Suprapubic skin (tissue), 4 donors: ENCODE data around the gene MIB2. TPM values are rescaled to one million over a fixed set of nuclear protein-coding genes. Genes with fewer than 3 reads are reported as not detected.
"Not testable (repeated sequence)": the region's sequence is repeated elsewhere in the genome, so short reads cannot be mapped to it uniquely, and the experiment has no call there.

ENCODE experiments used
- DNase-seq, 2 donors: peaks; one replicate each; pipeline ENCODE4 v3.0.0-alpha.2; 2019; ENCODE audit warnings: low spot score in 2 of 2
- H3K27ac ChIP-seq: fragments of 200-600 bp; sonication (generic); one replicate; pipeline ENCODE4 v1.5.1; 2019
- H3K27me3 ChIP-seq: fragments of 200-600 bp; sonication (generic); one replicate; pipeline ENCODE4 v1.5.1; 2019
- H3K36me3 ChIP-seq: fragments of 200-600 bp; sonication (generic); one replicate; pipeline ENCODE4 v1.5.1; 2019
- H3K4me1 ChIP-seq: fragments of 200-600 bp; sonication (generic); one replicate; pipeline ENCODE4 v1.5.1; 2019
- H3K4me3 ChIP-seq: fragments of 200-600 bp; sonication (generic); one replicate; pipeline ENCODE4 v1.5.1; 2019; ENCODE audit warnings: mild to moderate bottlenecking
- H3K9me3 ChIP-seq: fragments of 200-600 bp; sonication (generic); one replicate; pipeline ENCODE4 v1.5.1; 2019
- CTCF ChIP-seq, 2 donors: fragments of 200-600 bp in 1 of 2; fragments of 450-650 bp in 1 of 2; sonication (generic) in 1 of 2; IDR thresholded peaks; one replicate each; pipeline ENCODE4 v1.5.1; 2016 to 2019; ENCODE audit warnings: antibody characterized with exemption in 2 of 2, mild to moderate bottlenecking in 1 of 2, moderate library complexity in 1 of 2
- EP300 ChIP-seq: sonication (generic); formaldehyde crosslinking; IDR thresholded peaks from one replicate; pipeline ENCODE4 v1.6.1; 2017; ENCODE audit warnings: antibody characterized with exemption
- POLR2A ChIP-seq, 2 donors: fragments of 450-650 bp; IDR thresholded peaks; one replicate each; pipeline ENCODE4 v1.6.1; 2017; ENCODE audit warnings: antibody characterized with exemption in 2 of 2, mild to moderate bottlenecking in 2 of 2, moderate library complexity in 2 of 2
- POLR2AphosphoS5 ChIP-seq, 3 donors: sonication (generic); formaldehyde crosslinking; IDR thresholded peaks; one replicate each; pipeline ENCODE4 v1.6.1; 2017; ENCODE audit warnings: antibody characterized with exemption in 3 of 3
- WGBS: methylation state at CpG from one replicate; pipeline ENCODE4 v1.1.5; 2018; 5-methylcytosine and 5-hydroxymethylcytosine counted together
- total RNA-seq, 4 donors: library from RNA; depleted of rRNA; stranded (reverse); fragments of >200 nt; gene quantifications; one replicate each; pipeline ENCODE4 v1.1.0, GENCODE V29; 2016

The MIB2 gene
- total RNA-seq, 4 donors from 2014 or later: 131 to 212 (median 154) TPM

- peaks cover 4% of the 10 kb centered on the region for H3K36me3 ChIP-seq
These were observed 15.9 kb downstream of the MIB2 start for GRCh38 chr1:1630965-1631781.

GRCh38 chr1:1631782-1632420, 16.6 kb downstream of the MIB2 start, which contains the start of gene MMP23B:
Gene MMP23B (plus strand): TSS chr1:1632173. CDS start chr1:1632219, 46 bp downstream.
- 0% methylated on average over 2 of the region's 48 CpGs for WGBS
- peak within 1 kb of the TSS; percentile 33 for H3K4me3 ChIP-seq
- H3K4me1 ChIP-seq: peaks cover 51% of the 10 kb centered on the region

More at GRCh38 chr1:1630965-1631781, 15.9 kb downstream of the MIB2 start:
- TF ChIP-seq CTCF (IDR thresholded peaks at IDR 0.05) (no peak), POLR2AphosphoS5 (IDR thresholded peaks at IDR 0.05) (no peak), POLR2A (IDR thresholded peaks at IDR 0.05) (no peak), EP300 (no peak)
- H3K4me3 ChIP-seq: peak overlapping the region; percentile 33
- peak in 1 of 2 donors; percentile 83 for DNase-seq
- peak overlapping the region; percentile 57 for H3K27ac ChIP-seq
- H3K27me3 ChIP-seq: peaks cover 30% of the 10 kb centered on the region
- 7% methylated on average over 25 of the region's 79 CpGs for WGBS
- H3K9me3 ChIP-seq: no peaks in the 10 kb centered on the region
- peaks cover 58% of the 10 kb centered on the region for H3K4me1 ChIP-seq

DNA sequence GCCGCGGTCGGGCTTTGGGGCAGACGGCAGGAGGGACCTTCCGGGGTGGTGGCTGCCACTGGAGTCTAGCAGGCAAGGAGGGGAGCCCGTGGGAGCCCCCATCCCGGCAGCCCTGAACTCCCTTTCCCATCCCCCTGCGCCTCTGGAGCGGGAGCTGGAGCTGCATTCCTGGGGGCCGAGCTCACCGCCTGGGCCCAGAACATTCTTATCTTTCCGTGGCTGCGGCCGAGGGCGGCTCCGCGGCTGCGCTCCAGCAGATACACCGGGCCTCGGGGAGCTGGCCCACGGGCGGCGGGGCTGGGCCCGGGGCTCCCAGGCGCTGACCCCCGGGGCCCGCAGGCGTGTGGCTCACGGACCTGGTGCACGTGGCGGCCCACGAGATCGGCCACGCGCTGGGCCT, 18.1 kb downstream of the MIB2 start:
- no CpG with 5 or more reads among the region's 35 CpGs for WGBS
- H3K27ac ChIP-seq, DNase-seq, H3K4me3 ChIP-seq, H3K9me3 ChIP-seq: not testable (repeated sequence)
- H3K4me1 ChIP-seq: peaks cover 39% of the 10 kb centered on the region
- H3K36me3 ChIP-seq: peaks cover 18% of the 10 kb centered on the region
- H3K27me3 ChIP-seq: peaks cover 30% of the 10 kb centered on the region

More at GRCh38 chr1:1631782-1632420, 16.6 kb downstream of the MIB2 start, which contains the start of gene MMP23B:
- Histone ChIP-seq H3K27me3 (peaks cover 30% of the 10 kb centered on the region), H3K27ac (peak within 1 kb of the TSS; percentile 57), H3K9me3 (no peaks in the 10 kb centered on the region), H3K36me3 (peaks cover 11% of the 10 kb centered on the region)
- no peak for TF ChIP-seq EP300
- no peak for TF ChIP-seq CTCF (IDR thresholded peaks at IDR 0.05)
- TF ChIP-seq POLR2A (IDR thresholded peaks at IDR 0.05): no peak
- TF ChIP-seq POLR2AphosphoS5 (IDR thresholded peaks at IDR 0.05): no peak
- peak in 1 of 2 donors; percentile 73 for DNase-seq

GRCh38 chr1:1634613-1635012, 19.3 kb downstream of the MIB2 start:
- H3K4me3 ChIP-seq, H3K9me3 ChIP-seq, H3K27ac ChIP-seq: not testable (repeated sequence)
- Histone ChIP-seq H3K36me3 (peaks cover 25% of the 10 kb centered on the region), H3K27me3 (peaks cover 26% of the 10 kb centered on the region), H3K4me1 (peaks cover 27% of the 10 kb centered on the region)
- DNase-seq: peak in 1 of 2 donors; percentile 74
- 98% methylated on average over 9 of the region's 13 CpGs for WGBS

GRCh38 chr1:1636621-1637478, 21.6 kb downstream of the MIB2 start:
- H3K4me3 ChIP-seq, H3K4me1 ChIP-seq, H3K27ac ChIP-seq, H3K9me3 ChIP-seq, H3K27me3 ChIP-seq: not testable (repeated sequence)
- H3K36me3 ChIP-seq: peaks cover 38% of the 10 kb centered on the region
- WGBS: 92% methylated on average over 32 of the region's 37 CpGs
- DNase-seq: peak in 1 of 2 donors; percentile 57

GRCh38 chr1:1637479-1637875, 22.2 kb downstream of the MIB2 start:
- not testable (repeated sequence) for H3K9me3 ChIP-seq, H3K27me3 ChIP-seq, H3K4me3 ChIP-seq, H3K4me1 ChIP-seq, H3K27ac ChIP-seq
- peak in 1 of 2 donors; percentile 56 for DNase-seq
- WGBS: 84% methylated on average over 14 of the region's 14 CpGs
- peaks cover 38% of the 10 kb centered on the region for H3K36me3 ChIP-seq

- not testable (repeated sequence) for DNase-seq, H3K27me3 ChIP-seq, H3K4me3 ChIP-seq, H3K27ac ChIP-seq, H3K4me1 ChIP-seq, H3K9me3 ChIP-seq
- H3K36me3 ChIP-seq: peaks cover 38% of the 10 kb centered on the region
- WGBS: 71% methylated on average over 1 of the region's 13 CpGs
These were observed 23.2 kb downstream of the MIB2 start for GRCh38 chr1:1638528-1638927.

DNA sequence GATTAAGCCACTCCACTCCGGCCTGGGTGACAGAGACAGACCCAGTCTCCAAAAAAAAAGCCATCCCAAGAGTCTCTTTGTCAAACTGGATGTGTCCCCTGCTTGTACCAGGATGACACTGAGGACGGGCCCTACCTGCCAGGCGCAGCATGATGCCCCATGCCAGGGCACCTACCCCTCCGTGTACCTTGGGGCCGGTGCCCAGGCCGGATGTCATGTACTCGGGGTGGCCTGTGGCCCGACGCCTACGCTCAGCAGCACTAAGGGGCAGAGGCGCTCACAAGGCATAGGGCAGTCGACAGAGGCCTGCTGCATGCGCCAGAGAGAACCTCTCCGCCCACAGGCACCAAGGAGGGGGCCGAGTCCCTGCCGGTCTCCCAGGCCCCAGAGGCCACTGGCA, 24.1 kb downstream of the MIB2 start:
- H3K36me3 ChIP-seq: peaks cover 38% of the 10 kb centered on the region

DNA sequence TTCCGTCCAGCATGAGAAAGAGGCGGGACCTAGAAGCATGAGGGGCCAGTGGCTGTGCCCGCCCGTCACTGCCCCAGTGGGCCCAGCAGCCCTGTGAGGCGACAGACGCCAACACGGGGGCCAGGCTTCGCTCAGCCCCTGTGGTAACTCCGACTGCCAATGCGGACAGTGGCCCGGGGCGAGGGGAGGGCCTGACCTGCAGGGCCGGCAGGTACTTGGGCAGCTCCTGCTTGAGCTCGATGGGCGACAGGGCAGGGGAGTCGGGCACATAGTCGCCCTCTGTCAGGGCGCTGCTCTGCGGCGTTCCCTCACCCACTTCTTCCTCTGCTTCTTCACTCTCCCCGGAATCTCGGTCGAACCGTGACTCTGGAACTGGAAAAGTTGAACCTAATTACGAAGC, 24.8 kb downstream of the MIB2 start:
- H3K9me3 ChIP-seq, H3K4me3 ChIP-seq, H3K27ac ChIP-seq, H3K4me1 ChIP-seq, H3K27me3 ChIP-seq, DNase-seq: not testable (repeated sequence)
- WGBS: 100% methylated on average over 4 of the region's 25 CpGs
- peaks cover 38% of the 10 kb centered on the region for H3K36me3 ChIP-seq

More for the DNA sequence above, 24.1 kb downstream of the MIB2 start:
- not testable (repeated sequence) for H3K27me3 ChIP-seq, H3K4me3 ChIP-seq, H3K27ac ChIP-seq, H3K4me1 ChIP-seq, H3K9me3 ChIP-seq, DNase-seq
- WGBS: no CpG with 5 or more reads among the region's 16 CpGs

GRCh38 chr1:1640711-1641461, 25.6 kb downstream of the MIB2 start:
- not testable (repeated sequence) for H3K4me1 ChIP-seq, H3K27ac ChIP-seq, H3K27me3 ChIP-seq, H3K9me3 ChIP-seq, DNase-seq, H3K4me3 ChIP-seq
- 96% methylated on average over 15 of the region's 38 CpGs for WGBS
- H3K36me3 ChIP-seq: peaks cover 38% of the 10 kb centered on the region
